ENCODE measurements around the gene IMPDH2.

Gene IMPDH2

GRCh38 chr3:49004352-49005302 is 24.6 kb downstream of the IMPDH2 start:
- Histone ChIP-seq H3K4me3 (ENCODE audit: low read depth, low read length) (no peak overlapping the region), H3K4me1 (ENCODE audit: control insufficient read depth, insufficient read depth, low read length) (peaks cover 4% of the 10 kb centered on the region; the same call in 1 of the 2 replicates), H3K9me3 (ENCODE audit: control insufficient read depth, insufficient read depth, low read depth, low read length) (no peaks in the 10 kb centered on the region), H3K27ac (ENCODE audit: extremely low read depth, low read depth, low read length) (no peak overlapping the region), H3K36me3 (ENCODE audit: control insufficient read depth in 2 of 2, insufficient read depth in 1 of 2, low read length in 2 of 2) (peaks cover 0 to 6% of the 10 kb centered on the region in 2 experiments; a peak in 1 of 3 replicates)
- ChIA-PET POLR2A (interaction anchor here (1.1 to 4.4 kb wide), 3 partner anchors 8 to 17 kb away, joined by 4 to 61 read pairs (median 34); partner anchors contain the start of genes NDUFAF3 and P4HTM), CTCF (no interaction called here)
- TF ChIP-seq ZNF747 (tag by site-specific recombination; IDR thresholded peaks at IDR 0.05) = no peak
- TF ChIP-seq IKZF3 (tag by site-specific recombination; IDR thresholded peaks at IDR 0.05) = no peak
- no peak for TF ChIP-seq ZNF311 (tag by site-specific recombination; IDR thresholded peaks at IDR 0.05; ENCODE audit: borderline replicate concordance)
- no peak for TF ChIP-seq ZXDB (tag by site-specific recombination; IDR thresholded peaks at IDR 0.05)
- TF ChIP-seq ZNF571 (tag by site-specific recombination; IDR thresholded peaks at IDR 0.05) = no peak
- no peak for TF ChIP-seq ZNF2 (tag by site-specific recombination; IDR thresholded peaks at IDR 0.05)
- no peak for TF ChIP-seq ZEB2 (tag by site-specific recombination; IDR thresholded peaks at IDR 0.05)
- TF ChIP-seq ZSCAN18 (tag by site-specific recombination; IDR thresholded peaks at IDR 0.05) = no peak
- no peak for TF ChIP-seq ZBTB48 (tag by site-specific recombination; IDR thresholded peaks at IDR 0.05)
- TF ChIP-seq PATZ1 (tag by site-specific recombination; IDR thresholded peaks at IDR 0.05) = no peak
- TF ChIP-seq SALL2 (tag by site-specific recombination; IDR thresholded peaks at IDR 0.05; ENCODE audit: borderline replicate concordance) = no peak
- TF ChIP-seq ZNF610 (tag by site-specific recombination; IDR thresholded peaks at IDR 0.05; ENCODE audit: borderline replicate concordance) = no peak
- TF ChIP-seq ZBTB7A (tag by site-specific recombination; IDR thresholded peaks at IDR 0.05; ENCODE audit: low read depth) = no peak
- TF ChIP-seq ZBTB21 (tag by site-specific recombination; IDR thresholded peaks at IDR 0.05) = no peak
- TF ChIP-seq ZNF530 (tag by site-specific recombination; IDR thresholded peaks at IDR 0.05; ENCODE audit: low read depth) = no peak
- no peak for TF ChIP-seq ZNF626 (tag by site-specific recombination; IDR thresholded peaks at IDR 0.05)
- no peak for TF ChIP-seq ZNF280C (tag by site-specific recombination; IDR thresholded peaks at IDR 0.05)
- TF ChIP-seq GLIS2 (tag by site-specific recombination; IDR thresholded peaks at IDR 0.05) = 0 out of 2 replicates have a peak, but pooled peaks have one; percentile 11
- no peak for TF ChIP-seq ZNF785 (tag by site-specific recombination; IDR thresholded peaks at IDR 0.05)
- TF ChIP-seq ZNF629 (tag by site-specific recombination; IDR thresholded peaks at IDR 0.05) = no peak
- TF ChIP-seq ZNF792 (tag by site-specific recombination; IDR thresholded peaks at IDR 0.05) = no peak
- no peak for TF ChIP-seq HIC1 (tag by site-specific recombination; IDR thresholded peaks at IDR 0.05)
- TF ChIP-seq KLF9 (tag by site-specific recombination; IDR thresholded peaks at IDR 0.05; ENCODE audit: low read depth) = peak; percentile 58; the same call in 1 of the 2 replicates
- no peak for TF ChIP-seq SP7 (tag by site-specific recombination; IDR thresholded peaks at IDR 0.05)
- no peak for TF ChIP-seq ZNF658 (tag by site-specific recombination; IDR thresholded peaks at IDR 0.05)
- TF ChIP-seq ZNF292 (tag by site-specific recombination; IDR thresholded peaks at IDR 0.05; ENCODE audit: borderline replicate concordance, low read depth) = no peak
- TF ChIP-seq ZBTB6 (tag by site-specific recombination; IDR thresholded peaks at IDR 0.05) = no peak

Measured in HEK293 (cell line).